Sigmoid colon (tissue), 4 donors: ENCODE data around the gene RFC2.

Experiments used
- CTCF ChIP-seq, 4 experiments: fragments of 450-650 bp in 3 of 4; fragments of 200-600 bp in 1 of 4; IDR thresholded peaks; one replicate each; pipeline ENCODE4 v1.5.1; 2016 to 2019; ENCODE audit warnings: antibody characterized with exemption in 4 of 4, mild to moderate bottlenecking in 3 of 4, moderate library complexity in 2 of 4
- EP300 ChIP-seq, 4 donors: sonication (generic); formaldehyde crosslinking; IDR thresholded peaks; one replicate each; pipeline ENCODE4 v1.6.1; 2017; ENCODE audit warnings: antibody characterized with exemption in 4 of 4
- POLR2A ChIP-seq, 2 donors: fragments of 450-650 bp; IDR thresholded peaks; one replicate each; pipeline ENCODE4 v1.6.1; 2016; ENCODE audit warnings: antibody characterized with exemption in 2 of 2, mild to moderate bottlenecking in 2 of 2, moderate library complexity in 2 of 2
- POLR2AphosphoS5 ChIP-seq, 4 donors: sonication (generic); formaldehyde crosslinking; IDR thresholded peaks; one replicate each; pipeline ENCODE4 v1.6.1; 2017; ENCODE audit warnings: antibody characterized with exemption in 4 of 4

DNA sequence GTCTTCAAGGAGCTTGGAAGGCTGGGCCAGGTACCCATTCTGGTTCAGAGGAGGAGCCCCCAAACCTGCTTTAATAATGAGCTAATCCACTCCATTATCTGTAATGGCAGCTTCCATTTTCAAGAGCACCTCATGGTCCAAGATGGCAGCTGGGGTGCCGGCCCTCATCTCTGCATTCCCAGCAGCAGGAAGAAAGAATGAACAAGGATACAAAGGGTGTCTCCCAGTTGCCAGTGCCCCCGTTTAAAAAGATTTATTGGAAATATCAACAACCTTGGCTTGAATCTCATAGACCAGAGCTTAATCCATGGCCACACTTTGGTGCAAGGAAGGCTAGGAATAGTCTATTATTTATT, 35.9 kb downstream of the RFC2 start:
- TF ChIP-seq CTCF (IDR thresholded peaks at IDR 0.05) (no peak), POLR2AphosphoS5 (IDR thresholded peaks at IDR 0.05) (no peak), POLR2A (IDR thresholded peaks at IDR 0.05) (no peak), EP300 (IDR thresholded peaks at IDR 0.05) (no peak)
